Measurements from ENCODE around the gene UBXN2A. TPM values are rescaled to one million over a fixed set of nuclear protein-coding genes. Genes with fewer than 3 reads are reported as not detected.
"Not testable (repeated sequence)": the region's sequence is repeated elsewhere in the genome, so short reads cannot be mapped to it uniquely, and the experiment has no call there.

The UBXN2A gene
- total RNA-seq, 2 experiments from 2014 or later: 13.0 to 14.3 TPM

GRCh38 chr2:24026233-24026632 lies 86.0 kb downstream of the UBXN2A start:
- H3K36me3 Mint-ChIP-seq (ENCODE audit: low read depth): peaks cover 20% of the 10 kb centered on the region

GRCh38 chr2:24038786-24039499 lies 98.7 kb downstream of the UBXN2A start:
- Mint-ChIP-seq H3K9me3 (ENCODE audit: insufficient read depth) (no peaks in the 10 kb centered on the region), H3K36me3 (ENCODE audit: low read depth) (peaks cover 31% of the 10 kb centered on the region), H3K4me1 (ENCODE audit: low read depth) (peaks cover 13% of the 10 kb centered on the region), H3K27me3 (ENCODE audit: low read depth) (no peaks in the 10 kb centered on the region), H3K4me3 (no peak overlapping the region), H3K27ac (no peak overlapping the region)
- CTCF ChIA-PET: interaction anchor here (0.9 kb wide), 1 partner anchor 45 kb away, joined by 3 read pairs; no protein-coding TSS in a partner anchor
- DNase-seq (no peak), ATAC-seq (no peak)
- POLR2A ChIA-PET: no interaction called here

More at GRCh38 chr2:24026233-24026632, 86.0 kb downstream of the UBXN2A start:
- no peak overlapping the region for H3K27ac Mint-ChIP-seq
- no peak for ATAC-seq
- no peak overlapping the region for H3K4me3 Mint-ChIP-seq
- no peak for DNase-seq
- ChIA-PET POLR2A (no interaction called here), CTCF (no interaction called here)
- H3K9me3 Mint-ChIP-seq (ENCODE audit: insufficient read depth): no peaks in the 10 kb centered on the region
- no peaks in the 10 kb centered on the region for H3K27me3 Mint-ChIP-seq (ENCODE audit: low read depth)
- H3K4me1 Mint-ChIP-seq (ENCODE audit: low read depth): peaks cover 6% of the 10 kb centered on the region

DNA sequence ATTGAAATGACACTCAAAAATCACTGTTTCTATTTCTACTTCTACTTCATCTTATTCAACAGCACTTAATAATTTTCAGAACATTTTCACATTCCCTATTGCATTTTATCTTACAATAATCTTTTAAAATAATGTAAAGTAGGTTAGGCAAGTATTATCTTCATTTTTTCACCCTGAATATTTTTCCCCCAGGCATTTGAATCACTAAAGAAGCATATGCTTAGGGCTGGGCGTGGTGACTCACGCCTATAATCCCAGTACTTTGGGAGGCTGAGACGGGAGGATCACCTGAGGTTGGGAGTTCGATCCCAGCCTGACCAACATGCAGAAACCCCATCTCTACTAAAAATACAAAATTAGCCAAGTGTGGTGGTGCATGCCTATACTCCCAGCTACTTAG lies 100.2 kb downstream of the UBXN2A start:
- DNase-seq: no peak
- CTCF ChIA-PET: no interaction called here
- H3K9me3 Mint-ChIP-seq (ENCODE audit: insufficient read depth): no peaks in the 10 kb centered on the region
- peaks cover 18% of the 10 kb centered on the region for H3K4me1 Mint-ChIP-seq (ENCODE audit: low read depth)
- no peak overlapping the region for H3K4me3 Mint-ChIP-seq
- H3K27me3 Mint-ChIP-seq (ENCODE audit: low read depth): no peaks in the 10 kb centered on the region
- POLR2A ChIA-PET: no interaction called here
- H3K36me3 Mint-ChIP-seq (ENCODE audit: low read depth): peaks cover 29% of the 10 kb centered on the region
- no peak for ATAC-seq
- no peak overlapping the region for H3K27ac Mint-ChIP-seq

- peaks cover 32% of the 10 kb centered on the region for H3K4me1 Mint-ChIP-seq (ENCODE audit: low read depth)
- H3K36me3 Mint-ChIP-seq (ENCODE audit: low read depth): peaks cover 18% of the 10 kb centered on the region
- POLR2A ChIA-PET; H3K9me3 Mint-ChIP-seq (ENCODE audit: insufficient read depth); DNase-seq; H3K4me3 Mint-ChIP-seq; H3K27me3 Mint-ChIP-seq (ENCODE audit: low read depth); CTCF ChIA-PET; H3K27ac Mint-ChIP-seq; ATAC-seq: not testable (repeated sequence)
Observed at GRCh38 chr2:24043133-24043532, 102.9 kb downstream of the UBXN2A start.

DNA sequence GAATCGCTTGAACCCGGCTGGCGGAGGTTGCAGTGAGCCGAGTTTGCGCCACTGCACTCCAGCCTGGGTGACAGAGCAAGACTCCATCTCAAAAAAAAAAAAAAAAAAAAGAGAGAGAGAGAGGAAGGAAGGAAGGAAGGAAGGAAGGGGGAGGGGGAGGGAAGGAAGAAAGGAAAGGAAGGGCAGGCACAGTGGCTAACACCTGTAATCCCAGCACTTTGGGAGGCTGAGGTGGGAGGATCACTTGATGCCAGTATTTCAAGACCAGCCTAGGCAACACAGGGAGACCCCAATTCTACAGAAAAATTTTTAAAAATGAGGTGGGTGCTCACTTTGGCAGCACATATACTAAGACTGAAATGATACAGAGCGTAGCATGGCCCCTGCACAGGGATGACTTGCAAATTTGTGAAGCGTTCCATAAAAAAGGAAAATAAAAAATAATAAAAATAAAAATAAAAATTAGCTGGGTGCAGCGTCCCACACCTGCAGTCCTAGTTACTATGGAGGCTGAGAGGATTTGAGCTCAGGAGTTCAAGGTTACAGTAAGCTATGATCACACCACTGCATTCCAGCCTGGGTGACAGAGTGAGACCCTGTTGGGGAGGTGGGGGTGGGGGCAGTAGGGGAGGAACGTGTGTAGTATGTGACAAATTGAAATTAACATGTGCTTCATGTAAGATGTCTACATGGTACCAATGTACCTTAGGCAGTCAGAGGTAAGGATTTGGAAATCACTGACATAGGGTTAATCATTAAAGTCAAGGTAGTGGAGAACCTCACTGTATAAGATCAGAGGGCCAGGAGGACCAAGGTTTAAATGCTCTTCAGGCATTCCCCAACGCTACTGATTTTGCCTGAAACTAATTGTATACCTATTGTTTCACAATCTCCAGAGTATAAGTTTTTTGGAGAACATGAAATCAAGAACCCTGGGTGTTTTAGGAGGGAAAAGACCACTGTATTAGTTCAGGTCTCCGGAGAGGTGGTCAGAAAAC lies 105.5 kb downstream of the UBXN2A start:
- ATAC-seq: no peak
- H3K9me3 Mint-ChIP-seq (ENCODE audit: insufficient read depth): no peaks in the 10 kb centered on the region

GRCh38 chr2:24046599-24046929 lies 106.3 kb downstream of the UBXN2A start:
- ATAC-seq: no peak
- no peak for DNase-seq
- Mint-ChIP-seq H3K9me3 (ENCODE audit: insufficient read depth) (no peaks in the 10 kb centered on the region), H3K4me3 (peak overlapping the region; percentile 90), H3K36me3 (ENCODE audit: low read depth) (peaks cover 6% of the 10 kb centered on the region), H3K27ac (no peak overlapping the region), H3K27me3 (ENCODE audit: low read depth) (peaks cover 5% of the 10 kb centered on the region), H3K4me1 (ENCODE audit: low read depth) (peaks cover 37% of the 10 kb centered on the region)
- ChIA-PET POLR2A (interaction anchor here (0.6 to 1.8 kb wide), 4 partner anchors 24 to 120 kb away, joined by 3 to 24 read pairs (median 10); partner anchors contain the start of genes ATAD2B, SF3B6 and TP53I3), CTCF (interaction anchor here (1.4 to 2.3 kb wide), 3 partner anchors 14 to 120 kb away, joined by 10 to 19 read pairs (median 12); partner anchors contain the start of genes ATAD2B and TP53I3)

More for the DNA sequence above, 105.5 kb downstream of the UBXN2A start:
- Mint-ChIP-seq H3K27ac (no peak overlapping the region), H3K27me3 (ENCODE audit: low read depth) (peaks cover 5% of the 10 kb centered on the region), H3K4me1 (ENCODE audit: low read depth) (peaks cover 37% of the 10 kb centered on the region), H3K4me3 (peak overlapping the region; percentile 90), H3K36me3 (ENCODE audit: low read depth) (peaks cover 6% of the 10 kb centered on the region)
- CTCF ChIA-PET: interaction anchor here (1.8 to 2.3 kb wide), 2 partner anchors 15 to 119 kb away, joined by 10 to 19 read pairs; partner anchors contain the start of gene ATAD2B
- POLR2A ChIA-PET: interaction anchor here (0.7 kb wide), 1 partner anchor 105 kb away, joined by 3 read pairs; no protein-coding TSS in a partner anchor
- DNase-seq: no peak

- DNase-seq: peak; percentile 98
- Mint-ChIP-seq H3K27me3 (ENCODE audit: low read depth) (peaks cover 5% of the 10 kb centered on the region), H3K9me3 (ENCODE audit: insufficient read depth) (no peaks in the 10 kb centered on the region), H3K4me1 (ENCODE audit: low read depth) (peaks cover 37% of the 10 kb centered on the region), H3K27ac (peak within 1 kb of the TSS; percentile 88), H3K4me3 (peak within 1 kb of the TSS; percentile 90), H3K36me3 (ENCODE audit: low read depth) (peaks cover 6% of the 10 kb centered on the region)
- ChIA-PET POLR2A (interaction anchor here (0.6 to 1.8 kb wide), 7 partner anchors 19 to 121 kb away, joined by 3 to 24 read pairs (median 8); partner anchors contain the start of genes ATAD2B, SF3B6, TP53I3 and UBXN2A), CTCF (interaction anchor here (0.9 to 2.3 kb wide), 6 partner anchors 13 to 222 kb away, joined by 3 to 19 read pairs (median 8); partner anchors contain the start of genes ATAD2B, SF3B6 and TP53I3)
- peak; percentile 99 for ATAC-seq
Observed at GRCh38 chr2:24046930-24047702, 106.9 kb downstream of the UBXN2A start, which contains the start of gene WDCP. Gene WDCP (minus strand): TSS chr2:24047391. CDS start chr2:24039494, 7,897 bp downstream.

DNA sequence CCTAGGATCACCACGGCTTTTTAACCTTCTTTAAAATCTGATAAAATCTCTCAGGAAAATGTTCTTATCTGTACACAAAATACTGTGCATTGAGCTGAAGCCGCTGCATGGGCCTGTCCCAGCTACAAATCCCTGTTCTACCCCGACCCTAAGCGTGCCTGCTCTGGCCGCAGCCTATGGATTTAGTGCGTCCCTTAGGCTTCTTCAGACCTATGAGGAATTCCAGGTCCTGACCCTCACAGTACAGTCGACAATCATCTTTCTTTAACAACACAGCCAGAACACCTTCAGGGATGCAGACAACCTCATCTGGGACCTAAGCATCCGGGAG lies 107.4 kb downstream of the UBXN2A start:
- Mint-ChIP-seq H3K9me3 (ENCODE audit: insufficient read depth) (no peaks in the 10 kb centered on the region), H3K36me3 (ENCODE audit: low read depth) (peaks cover 6% of the 10 kb centered on the region), H3K4me3 (peak overlapping the region; percentile 90), H3K4me1 (ENCODE audit: low read depth) (peaks cover 37% of the 10 kb centered on the region), H3K27me3 (ENCODE audit: low read depth) (peaks cover 5% of the 10 kb centered on the region), H3K27ac (peak overlapping the region; percentile 88)
- ChIA-PET POLR2A (interaction anchor here (0.6 to 1.8 kb wide), 6 partner anchors 19 to 121 kb away, joined by 3 to 24 read pairs (median 9); partner anchors contain the start of genes ATAD2B, SF3B6, TP53I3 and UBXN2A), CTCF (interaction anchor here (0.9 to 2.3 kb wide), 6 partner anchors 13 to 223 kb away, joined by 3 to 19 read pairs (median 8); partner anchors contain the start of genes ATAD2B, SF3B6 and TP53I3)
- DNase-seq (no peak), ATAC-seq (no peak)

- ATAC-seq: no peak
- Mint-ChIP-seq H3K4me1 (ENCODE audit: low read depth) (peaks cover 31% of the 10 kb centered on the region), H3K36me3 (ENCODE audit: low read depth) (peaks cover 2% of the 10 kb centered on the region), H3K9me3 (ENCODE audit: insufficient read depth) (no peaks in the 10 kb centered on the region), H3K4me3 (peak overlapping the region; percentile 73), H3K27ac (peak overlapping the region; percentile 68), H3K27me3 (ENCODE audit: low read depth) (peaks cover 7% of the 10 kb centered on the region)
- POLR2A ChIA-PET: interaction anchor here (0.6 to 2.8 kb wide), 4 partner anchors 24 to 884 kb away, joined by 3 to 8 read pairs (median 3); partner anchors contain the start of gene ATAD2B
- CTCF ChIA-PET: interaction anchor here (1.0 to 1.7 kb wide), 5 partner anchors 12 to 224 kb away, joined by 3 to 11 read pairs (median 4); partner anchors contain the start of genes ATAD2B and TP53I3
- peak; percentile 28 for DNase-seq
Observed at GRCh38 chr2:24048769-24049484, 108.7 kb downstream of the UBXN2A start.

GRCh38 chr2:24049485-24050021 lies 109.3 kb downstream of the UBXN2A start, which contains the start of gene FKBP1B:
Gene FKBP1B (plus strand): TSS chr2:24049741. CDS start chr2:24049850, 109 bp downstream.
- CTCF ChIA-PET: interaction anchor here (1.0 to 2.7 kb wide), 7 partner anchors 10 to 225 kb away, joined by 3 to 11 read pairs (median 5); partner anchors contain the start of genes ATAD2B and TP53I3
- Mint-ChIP-seq H3K27ac (peak within 1 kb of the TSS; percentile 68), H3K36me3 (ENCODE audit: low read depth) (peaks cover 2% of the 10 kb centered on the region)

More at GRCh38 chr2:24049485-24050021, 109.3 kb downstream of the UBXN2A start, which contains the start of gene FKBP1B:
- peak; percentile 43 for ATAC-seq
- H3K9me3 Mint-ChIP-seq (ENCODE audit: insufficient read depth): no peaks in the 10 kb centered on the region
- peak within 1 kb of the TSS; percentile 73 for H3K4me3 Mint-ChIP-seq
- POLR2A ChIA-PET: interaction anchor here (0.6 to 2.8 kb wide), 4 partner anchors 24 to 884 kb away, joined by 3 to 8 read pairs (median 3); partner anchors contain the start of gene ATAD2B
- peak; percentile 80 for DNase-seq
- peaks cover 7% of the 10 kb centered on the region for H3K27me3 Mint-ChIP-seq (ENCODE audit: low read depth)
- H3K4me1 Mint-ChIP-seq (ENCODE audit: low read depth): peaks cover 31% of the 10 kb centered on the region

Data from activated CD8-positive, alpha-beta T cell treated with anti-CD3 and anti-CD28 coated beads, Interleukin-2, amount 10 ng/mL, durations not matched to agents 7 days and 5 days (primary cell).